GM18858 (cell line): ENCODE results near the gene DNAH14.

Experiments used
- ATAC-seq: cut with Tn5 transposase; IDR thresholded peaks from one replicate; pipeline ENCODE4 v1.9.1; 2021; ENCODE audit not compliant: unreplicated experiment

DNAH14 gene

DNA sequence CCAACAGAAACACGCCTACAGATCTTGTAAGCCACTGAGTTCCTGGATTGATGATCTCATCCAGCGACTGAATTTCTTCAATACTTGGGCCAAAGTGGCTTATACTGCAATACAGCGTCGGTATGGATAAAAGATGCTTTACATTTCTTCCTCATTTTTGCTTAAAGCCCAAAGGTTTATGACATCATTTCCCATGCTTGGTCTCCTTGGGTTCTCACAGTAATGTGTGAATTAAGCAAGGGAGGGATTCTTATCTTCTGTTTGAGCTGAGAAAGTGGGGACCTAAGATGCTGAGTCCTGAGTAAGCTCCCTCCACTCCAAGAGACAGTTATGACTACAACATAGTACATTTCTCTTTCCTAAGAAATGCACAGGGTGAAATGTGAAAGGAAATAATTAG, 458.9 kb downstream of the DNAH14 start:
- ATAC-seq, result no peak

DNA sequence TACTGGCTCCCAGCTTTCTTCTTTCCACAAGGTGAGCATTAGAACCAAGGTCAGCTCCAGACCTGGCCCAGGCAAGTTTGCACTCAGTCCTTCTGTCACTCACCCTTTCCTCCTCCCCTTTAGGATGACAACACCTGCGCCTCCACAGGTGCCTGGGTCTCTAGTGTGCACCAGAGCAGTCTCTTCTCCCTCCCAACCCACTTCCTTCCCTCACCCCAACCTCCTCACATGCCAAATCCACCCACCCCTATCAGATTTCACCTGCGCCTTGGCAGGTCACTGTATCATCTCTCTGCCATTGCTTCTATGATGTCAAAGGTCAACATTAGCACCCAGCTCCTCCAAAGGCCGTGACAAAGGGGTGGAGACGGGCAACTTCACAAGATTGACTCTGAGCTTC, 460.4 kb downstream of the DNAH14 start:
- no peak for ATAC-seq

DNA sequence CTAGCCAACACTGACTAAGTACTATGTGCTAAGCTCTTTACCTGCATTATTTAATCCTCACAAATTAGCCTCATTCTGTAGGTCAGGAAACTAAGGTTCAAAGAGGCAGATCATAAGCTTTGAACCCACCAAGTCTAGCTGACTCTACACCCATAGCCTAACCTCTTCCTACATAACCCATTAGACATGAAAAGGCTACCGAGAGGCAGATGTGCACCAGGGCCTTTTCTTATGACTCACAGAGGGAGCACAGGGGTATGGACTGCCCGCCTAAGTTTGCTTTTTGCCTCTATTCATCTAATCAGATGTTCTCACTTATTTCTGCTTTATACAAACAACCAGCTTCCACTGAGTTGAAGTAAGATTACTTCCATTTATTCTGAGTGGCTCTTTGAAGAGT, 466.9 kb downstream of the DNAH14 start:
- ATAC-seq, result no peak

DNA sequence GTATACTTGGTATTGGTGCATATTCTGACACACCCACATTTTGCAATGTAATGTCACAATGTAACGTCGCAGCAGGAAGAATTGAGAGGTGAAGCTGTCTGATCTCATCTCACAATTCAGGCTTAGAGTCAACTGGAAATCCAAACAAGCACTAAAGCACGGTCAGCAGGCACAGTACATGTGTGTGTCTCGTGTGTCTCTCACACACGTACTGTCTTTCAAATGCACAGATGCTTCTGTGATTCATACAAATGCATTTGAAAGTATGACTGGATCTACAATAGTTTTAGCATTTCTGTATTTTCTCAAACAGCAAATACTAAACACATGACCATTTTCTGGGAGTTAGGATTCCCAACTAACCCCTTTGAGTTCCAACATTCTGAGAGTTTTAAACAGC, 471.5 kb downstream of the DNAH14 start:
- no peak for ATAC-seq

DNA sequence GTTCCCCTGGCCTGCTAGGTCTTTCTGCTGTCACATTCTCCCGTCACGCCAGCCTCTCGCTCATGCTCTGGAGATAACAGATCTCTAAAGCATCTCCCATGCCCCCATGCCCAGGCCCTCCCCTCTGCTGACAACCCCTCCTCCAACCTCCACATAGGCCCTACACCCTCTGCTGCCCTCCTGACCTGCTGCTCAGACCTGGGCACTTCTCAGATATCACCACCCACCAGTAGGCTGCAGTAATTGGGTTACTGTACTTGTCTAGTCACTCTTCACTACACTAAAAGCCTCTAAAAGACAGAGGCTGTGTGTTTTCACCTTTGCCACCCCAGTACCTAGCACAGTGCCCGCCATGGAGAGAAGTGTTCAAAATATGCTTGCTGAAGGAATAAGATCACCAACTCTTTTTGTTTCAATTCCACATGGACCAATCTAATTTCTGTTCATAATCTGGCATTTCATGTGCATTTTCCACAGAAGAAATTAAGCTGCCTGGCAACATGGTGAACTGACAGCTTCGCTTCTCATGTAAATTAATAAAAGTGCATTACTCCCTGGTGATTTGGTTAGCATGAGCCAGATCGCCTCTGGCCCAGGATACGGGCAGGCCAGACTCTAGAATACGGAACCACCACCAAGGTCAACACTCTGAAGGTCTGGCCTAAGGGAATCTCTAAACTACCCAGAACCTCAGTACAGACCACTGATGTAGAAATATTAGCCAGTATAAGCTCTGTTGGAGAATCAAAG, 477.7 kb downstream of the DNAH14 start:
- ATAC-seq, result no peak

DNA sequence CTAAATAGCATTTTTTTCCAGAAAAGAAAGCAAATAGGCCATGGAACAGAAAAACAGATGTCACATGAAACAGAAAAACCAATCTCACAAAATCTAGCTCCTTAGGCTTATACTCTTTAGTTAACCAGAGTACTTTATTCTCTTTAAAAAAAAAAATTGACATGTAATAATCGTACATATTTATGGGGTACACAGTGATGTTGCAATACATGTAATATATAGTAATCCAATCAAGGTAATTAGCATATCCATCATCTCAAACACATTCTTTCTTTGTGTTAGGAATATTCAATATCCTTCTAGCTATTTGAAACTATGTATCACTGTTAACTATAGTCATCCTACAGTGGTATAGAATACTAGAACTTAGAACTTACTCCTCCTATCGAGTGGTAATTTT, 478.3 kb downstream of the DNAH14 start:
- ATAC-seq, result no peak

DNA sequence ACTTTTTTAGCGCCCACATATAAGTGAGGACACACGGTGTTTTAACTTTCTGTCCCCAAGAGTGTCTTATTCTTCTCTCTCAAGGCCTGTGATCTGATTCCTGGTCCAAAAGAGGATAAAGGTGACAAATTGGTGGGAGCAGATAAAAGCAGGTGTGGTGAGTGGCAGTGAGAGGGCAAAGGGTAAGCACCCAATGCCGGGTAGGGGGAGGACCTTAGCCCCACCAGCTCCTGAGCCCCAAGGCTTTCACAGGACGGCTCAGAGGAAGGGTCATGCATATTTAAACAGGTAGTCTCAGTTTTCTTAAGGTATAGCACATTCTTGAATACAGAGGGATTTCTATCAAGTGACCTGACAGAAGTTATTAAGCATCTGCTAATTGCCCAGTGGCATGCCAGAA, 478.8 kb downstream of the DNAH14 start:
- ATAC-seq, result no peak

DNA sequence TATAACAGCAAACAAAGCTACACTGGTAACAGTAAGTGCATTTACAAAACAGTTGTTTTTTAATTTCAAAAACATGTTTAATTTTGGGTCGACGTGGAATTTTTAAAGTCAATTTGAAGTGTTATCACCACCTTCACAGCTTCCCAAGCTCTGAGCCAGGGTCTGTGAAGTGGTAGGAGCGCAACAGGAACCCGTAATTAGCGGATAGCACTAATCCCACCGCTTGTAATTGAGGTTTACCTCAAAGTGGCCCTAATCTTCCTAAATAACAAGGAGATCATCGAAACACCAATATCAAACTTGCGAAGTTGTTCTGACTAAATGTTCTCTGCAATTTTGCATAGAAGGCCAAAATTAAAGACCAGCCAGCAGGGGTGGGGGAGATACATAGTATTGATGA, 479.6 kb downstream of the DNAH14 start:
- no peak for ATAC-seq

DNA sequence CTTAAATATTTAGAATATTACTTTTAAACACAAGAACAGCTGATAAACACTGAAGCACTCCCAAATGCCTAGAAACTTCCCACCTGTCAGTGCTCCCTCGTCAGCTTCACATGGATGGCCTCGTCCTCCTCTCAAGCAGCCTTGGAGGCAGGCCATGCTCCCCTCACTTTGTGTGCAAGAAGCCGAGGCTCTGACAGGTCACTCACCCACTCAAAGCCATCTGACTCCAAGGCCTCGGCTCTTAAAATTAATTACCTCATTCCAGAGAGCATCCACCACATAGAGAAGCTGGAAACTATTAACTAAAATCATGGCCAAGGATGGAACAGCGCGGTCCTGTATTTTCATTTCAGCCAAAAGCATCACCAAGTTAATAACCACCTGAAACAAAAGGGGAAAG, 480.6 kb downstream of the DNAH14 start:
- ATAC-seq, result no peak

DNA sequence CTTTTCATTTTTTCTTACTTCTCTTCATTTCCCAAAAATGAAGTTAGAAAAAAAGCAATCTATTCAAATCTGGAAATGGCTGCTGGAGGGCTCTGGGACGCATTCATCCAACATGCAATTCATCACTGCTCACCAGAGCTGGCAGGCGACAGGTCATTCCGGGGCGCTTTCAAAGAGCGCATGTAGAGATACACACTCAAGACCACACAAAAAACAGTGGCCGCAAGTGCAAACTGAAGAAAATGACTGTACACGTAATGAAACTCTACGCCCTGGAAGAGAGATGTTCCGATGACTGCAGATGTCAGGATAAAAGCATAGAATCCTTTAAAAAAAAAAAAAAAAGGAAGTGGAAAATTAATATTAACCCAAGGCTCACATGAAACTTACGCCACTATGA, 482.8 kb downstream of the DNAH14 start:
- no peak for ATAC-seq

DNA sequence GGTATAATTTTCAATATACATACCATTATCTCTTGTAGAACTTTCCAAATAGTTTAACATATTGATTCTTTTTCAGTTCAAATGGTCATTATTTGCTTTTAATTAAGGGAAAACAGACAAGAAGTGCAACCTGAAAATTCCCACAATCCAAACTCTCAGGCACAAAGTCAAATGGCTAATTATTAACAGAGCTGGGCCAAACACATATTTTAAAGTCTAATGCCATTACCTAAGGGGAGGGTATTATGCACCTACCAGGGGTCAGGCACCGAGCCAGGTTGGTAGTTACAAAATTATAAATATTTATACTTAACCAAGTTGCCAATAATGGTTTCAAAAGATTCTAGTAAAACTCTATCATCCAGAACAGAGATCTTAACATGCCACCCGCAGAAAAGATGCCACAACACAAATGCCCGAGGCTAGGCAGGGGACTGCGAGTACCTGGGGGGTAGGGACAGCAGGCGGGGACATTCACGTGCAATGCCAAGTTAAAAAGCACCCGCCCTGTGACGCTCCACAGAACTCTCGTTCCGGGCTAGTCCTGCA, 483.4 kb downstream of the DNAH14 start:
- ATAC-seq, result no peak

DNA sequence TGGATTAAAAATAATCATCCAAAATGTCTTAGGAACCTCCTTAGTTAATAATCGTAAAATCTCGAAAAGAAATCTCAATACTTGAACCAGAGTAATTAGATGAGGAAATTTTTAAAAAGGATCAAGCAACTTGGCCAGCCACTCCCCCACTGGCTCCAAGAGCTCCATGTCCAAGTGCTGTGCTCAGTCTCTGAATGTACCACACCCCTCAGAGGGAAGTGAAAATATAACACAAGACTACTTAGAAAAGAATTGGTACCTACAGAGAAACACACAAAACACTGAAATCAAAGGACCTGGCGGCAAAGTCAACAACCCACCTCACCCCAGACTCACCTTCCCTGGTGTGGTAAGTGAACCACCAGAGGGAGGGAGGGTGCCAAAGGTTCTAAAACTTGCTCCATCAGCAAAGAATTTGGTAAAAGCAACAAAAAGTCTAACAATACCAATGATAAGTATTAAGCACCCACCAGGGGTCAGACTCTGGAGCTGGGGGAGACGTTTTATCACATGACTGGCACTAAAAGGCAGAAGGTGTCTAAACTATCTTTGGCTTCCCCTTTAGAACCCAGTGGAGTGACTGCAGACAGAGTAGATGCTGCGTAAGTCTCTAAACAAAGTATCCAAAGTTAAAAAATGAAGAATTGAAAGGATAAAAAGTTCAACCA, 484.4 kb downstream of the DNAH14 start:
- no peak for ATAC-seq

DNA sequence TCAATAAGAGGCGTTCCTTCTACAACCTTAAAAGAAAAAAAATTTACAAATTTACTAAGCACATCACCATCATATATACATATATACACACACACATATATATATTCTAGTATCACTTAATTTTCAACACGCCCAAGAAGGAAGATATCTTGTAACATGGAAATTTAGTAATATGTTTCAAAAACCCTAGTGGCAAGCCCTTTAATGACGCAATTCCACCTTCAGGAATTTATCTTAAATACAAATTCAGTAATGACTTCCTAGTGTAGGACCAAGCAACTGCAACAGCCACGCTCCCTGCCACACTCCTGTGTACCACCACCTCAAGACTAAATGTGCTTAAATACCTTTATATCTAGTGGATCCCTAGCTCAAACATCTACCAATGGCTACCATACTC, 485.8 kb downstream of the DNAH14 start:
- ATAC-seq, result no peak

DNA sequence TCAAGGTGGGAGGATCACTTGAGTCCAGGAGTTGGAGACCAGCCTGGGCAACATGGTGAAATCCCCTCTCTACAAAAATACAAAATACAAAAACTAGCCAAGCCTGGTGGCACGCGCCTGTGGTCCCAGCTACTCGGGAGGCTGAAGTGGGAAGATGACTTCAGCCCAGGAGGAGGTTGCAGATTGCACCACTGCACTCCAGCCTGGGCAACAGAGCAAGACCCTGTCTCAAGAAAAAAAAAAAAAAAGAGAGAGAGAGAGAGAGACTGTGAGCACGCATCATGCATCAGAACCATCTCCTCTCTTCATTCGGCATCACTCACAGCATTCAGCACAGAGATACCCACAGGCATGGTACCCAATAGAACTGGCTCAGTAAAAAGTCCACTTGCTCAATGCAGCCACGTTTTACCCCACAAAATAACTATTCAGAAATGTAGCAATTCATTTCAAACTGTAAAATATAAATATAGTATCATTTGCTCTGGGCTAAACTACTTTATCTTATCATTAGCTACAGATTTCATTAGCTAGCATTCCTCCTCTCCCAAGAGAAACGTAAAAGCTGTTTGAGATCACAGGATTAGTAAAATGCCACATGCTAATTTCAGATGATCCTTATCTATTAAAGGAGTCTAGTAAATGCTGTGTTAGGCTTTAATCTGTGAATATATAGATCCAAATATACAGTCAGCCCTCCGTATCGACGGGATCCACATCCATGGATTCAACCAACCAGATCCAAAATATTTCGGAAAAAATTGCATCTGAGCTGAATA, 486.7 kb downstream of the DNAH14 start:
- no peak for ATAC-seq

DNA sequence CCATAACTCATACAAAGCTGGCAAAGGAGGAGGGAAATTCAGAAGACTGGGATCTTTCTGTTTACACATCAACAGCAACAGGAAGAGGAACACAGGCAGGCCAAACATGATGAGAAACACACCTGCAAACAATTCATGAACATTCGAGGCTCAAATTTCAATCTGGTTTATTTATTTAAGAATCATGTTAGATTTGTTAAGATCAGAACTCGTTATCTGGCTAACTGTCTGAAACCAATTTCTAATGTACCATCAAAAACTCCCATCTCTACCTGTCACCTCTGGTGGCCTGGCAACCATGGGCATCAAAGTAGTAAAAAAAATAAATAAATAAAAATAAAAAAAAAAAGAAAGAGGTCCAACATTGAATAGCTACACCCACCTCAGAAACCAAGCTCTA, 488.6 kb downstream of the DNAH14 start:
- ATAC-seq, result no peak

DNA sequence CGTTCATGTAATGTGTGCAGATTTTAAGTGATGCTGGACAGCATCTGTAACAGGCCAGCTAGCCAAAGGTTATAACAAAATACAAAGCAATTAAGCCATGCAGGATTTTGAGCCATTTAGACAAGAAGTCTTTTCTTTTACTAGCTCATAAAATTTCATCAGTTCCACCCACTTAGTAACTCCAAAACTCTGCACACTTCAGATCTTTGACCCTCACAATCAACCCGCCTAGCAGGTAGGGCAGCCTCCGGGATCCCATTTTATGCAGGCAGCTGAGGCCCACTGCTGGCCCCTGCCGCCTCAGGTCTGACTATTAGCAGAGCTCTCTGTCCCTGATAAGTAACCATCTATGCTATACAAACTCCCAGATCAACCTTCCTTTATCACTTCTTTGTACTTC, 489.1 kb downstream of the DNAH14 start:
- ATAC-seq, result no peak

DNA sequence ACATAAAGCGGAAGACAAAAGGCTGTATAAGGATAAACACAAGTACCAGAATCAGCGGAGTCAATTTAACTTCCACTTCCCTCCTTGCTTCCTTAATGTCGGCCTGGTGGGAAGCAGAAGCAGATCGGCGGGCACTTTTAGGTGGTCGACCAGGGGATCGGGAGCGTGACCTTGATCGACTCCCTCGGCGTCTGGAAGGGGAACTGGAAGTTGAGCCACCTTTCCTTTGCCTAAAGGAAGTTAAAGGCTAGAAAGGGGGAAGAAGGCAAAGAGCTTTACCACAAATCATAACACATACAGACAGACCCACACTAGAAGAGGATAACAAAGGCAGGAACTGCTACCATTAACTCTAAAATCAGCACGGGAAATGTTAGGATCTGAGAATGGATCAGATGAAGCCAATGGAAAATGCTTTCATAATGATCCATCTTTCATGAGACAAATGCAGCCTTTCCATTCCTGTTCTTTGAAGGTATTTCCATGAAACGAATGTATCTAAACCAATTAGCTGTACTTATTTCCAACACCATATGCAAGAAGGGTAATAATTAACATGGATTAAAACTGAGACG, 492.6 kb downstream of the DNAH14 start:
- no peak for ATAC-seq

DNA sequence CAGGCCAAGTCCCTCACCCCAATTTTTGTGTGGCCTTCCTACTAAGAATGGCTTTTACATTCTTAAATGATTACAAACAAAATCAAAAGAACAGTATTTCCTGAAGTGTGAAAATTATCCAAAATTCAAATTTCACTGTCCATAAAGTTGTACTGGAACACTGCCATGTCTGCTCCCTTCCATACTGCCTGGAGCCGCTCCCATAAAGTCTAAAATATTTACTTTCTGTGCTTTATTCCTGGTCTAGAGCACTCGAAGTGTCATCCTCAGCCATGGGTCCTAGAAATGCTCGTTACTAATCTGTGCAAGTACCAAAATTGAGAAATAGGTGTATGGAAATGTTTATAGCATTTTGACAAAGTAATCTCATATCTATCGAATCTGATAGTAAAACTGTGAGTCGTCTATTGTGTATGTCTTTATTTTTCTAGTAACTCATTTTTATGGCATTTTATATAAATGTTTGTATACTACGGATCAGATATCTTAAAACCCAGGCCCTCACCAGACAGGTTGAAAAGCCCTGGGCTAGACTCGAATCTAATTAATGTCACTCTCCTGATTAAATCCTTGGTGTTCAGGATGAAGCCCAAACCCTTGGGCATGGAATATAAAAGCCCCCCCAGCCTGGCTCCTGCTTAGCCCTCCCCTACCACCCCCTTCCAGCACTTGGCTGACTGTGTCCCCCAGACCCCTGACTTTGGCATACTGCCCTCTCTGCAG, 493.5 kb downstream of the DNAH14 start:
- ATAC-seq, result no peak

DNA sequence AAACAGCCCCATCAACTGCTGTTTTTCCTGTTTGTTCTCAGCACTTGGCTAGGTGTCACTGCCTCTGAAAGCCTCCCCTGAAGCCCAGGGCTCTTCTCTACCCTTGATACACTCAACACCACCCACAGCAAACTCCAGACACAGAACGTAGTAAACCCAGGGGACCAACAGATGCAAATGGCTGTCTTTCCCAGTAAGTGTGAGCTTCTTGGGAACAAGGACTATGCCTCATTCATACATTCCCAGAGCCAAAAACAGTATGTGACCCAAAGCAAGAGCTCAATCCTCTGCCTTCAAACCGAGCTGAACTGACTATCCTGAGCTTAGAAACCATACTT, 494.0 kb downstream of the DNAH14 start:
- no peak for ATAC-seq

DNA sequence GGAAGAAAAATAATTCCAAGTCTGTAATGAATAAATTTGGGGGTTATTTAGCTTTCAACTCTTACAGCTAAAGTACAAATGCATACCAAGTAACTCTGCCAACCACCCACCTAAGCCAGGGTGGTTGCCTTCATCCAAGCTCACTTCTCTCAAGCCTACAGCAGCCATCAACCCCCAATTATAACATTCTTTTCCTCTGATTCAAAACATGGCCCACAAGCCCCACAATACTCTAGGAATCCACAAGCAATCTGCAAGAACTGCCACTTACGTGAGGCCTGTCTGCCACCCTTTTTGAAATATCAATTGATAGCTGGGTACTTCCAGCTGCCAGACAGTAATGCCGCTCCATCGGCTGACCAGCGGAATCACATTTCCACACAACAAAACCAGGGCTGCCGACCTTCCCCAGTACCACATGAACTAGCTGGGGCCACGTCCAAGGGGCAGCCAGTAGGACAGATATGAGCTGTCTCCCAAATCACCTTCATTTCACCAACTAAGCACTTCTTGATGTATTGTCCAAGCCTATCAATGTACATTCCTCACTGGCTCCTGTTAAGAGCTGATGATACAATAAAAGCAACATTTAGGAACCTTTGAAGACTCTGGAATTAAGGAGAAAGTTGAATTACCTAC, 495.2 kb downstream of the DNAH14 start:
- ATAC-seq, result no peak
